Left ventricle myocardium inferior (tissue), 1 donor: ENCODE data around the gene GABRG3. TPM values are rescaled to one million over a fixed set of nuclear protein-coding genes. Genes with fewer than 3 reads are reported as not detected.

Experiments
- DNase-seq: peaks from one replicate; pipeline ENCODE4 v3.0.0-alpha.2; 2020
- H3K27ac ChIP-seq: fragments of 200-600 bp; replicated peaks from 2 replicates; pipeline ENCODE4 v1.8.0; 2021
- H3K27me3 ChIP-seq: fragments of 200-600 bp; 2 replicates; pipeline ENCODE4 v1.8.0; 2021; ENCODE audit warnings: low read depth
- H3K36me3 ChIP-seq: fragments of 200-600 bp; 2 replicates; pipeline ENCODE4 v1.8.0; 2021
- H3K4me1 ChIP-seq: fragments of 200-600 bp; 2 replicates; pipeline ENCODE4 v1.8.0; 2021
- H3K4me3 ChIP-seq: fragments of 200-600 bp; 2 replicates; pipeline ENCODE4 v1.8.0; 2021; ENCODE audit warnings: mild to moderate bottlenecking, moderate library complexity
- H3K9me3 ChIP-seq: fragments of 200-600 bp; replicated peaks from 2 replicates; pipeline ENCODE4 v1.8.0; 2021
- CTCF ChIP-seq: fragments of 200-600 bp; IDR thresholded peaks from 2 replicates; pipeline ENCODE4 v1.8.0; 2021; ENCODE audit warnings: antibody characterized with exemption, mild to moderate bottlenecking, borderline replicate concordance
- intact Hi-C: fragments of 100-400 bp; cut with micrococcal nuclease; formaldehyde crosslinking; loops from one replicate; pipeline ENCODE4 v1.11.0; 2022
- total RNA-seq: library from RNA; stranded (reverse); fragmentation: NEBNext Ultra II Directional; extraction: Animal tissue kit (Norgen Biotek cat#: 25700); gene quantifications from one replicate; pipeline ENCODE4 v1.2.1, GENCODE V29; 2021
- donor health status: DM: no; HTN: yes; CAD: no; lungs with severe emphysema.

Gene GABRG3
- total RNA-seq, 1 donor from 2014 or later, result not detected

- H3K36me3 ChIP-seq, result no peaks in the 10 kb centered on the region
- no peaks in the 10 kb centered on the region for H3K9me3 ChIP-seq
- H3K27ac ChIP-seq, result no peak overlapping the region
- intact Hi-C loops, result no loop called here
- H3K4me3 ChIP-seq, result no peak overlapping the region
- no peak for DNase-seq
- H3K4me1 ChIP-seq, result no peaks in the 10 kb centered on the region
- peaks cover 4% of the 10 kb centered on the region for H3K27me3 ChIP-seq
- TF ChIP-seq CTCF, result no peak
Measured at GRCh38 chr15:27237319-27237939, 266.4 kb downstream of the GABRG3 start.

GRCh38 chr15:27238209-27238608 lies 267.2 kb downstream of the GABRG3 start:
- intact Hi-C loops, result no loop called here
- H3K27ac ChIP-seq, result no peak overlapping the region
- no peak for DNase-seq
- TF ChIP-seq CTCF, result no peak
- no peaks in the 10 kb centered on the region for H3K36me3 ChIP-seq
- H3K4me1 ChIP-seq, result no peaks in the 10 kb centered on the region
- no peak overlapping the region for H3K4me3 ChIP-seq
- peaks cover 4% of the 10 kb centered on the region for H3K27me3 ChIP-seq
- no peaks in the 10 kb centered on the region for H3K9me3 ChIP-seq

- Histone ChIP-seq H3K27me3 (peaks cover 4% of the 10 kb centered on the region), H3K9me3 (no peaks in the 10 kb centered on the region), H3K4me1 (no peaks in the 10 kb centered on the region), H3K4me3 (no peak overlapping the region), H3K36me3 (no peaks in the 10 kb centered on the region), H3K27ac (no peak overlapping the region)
- no peak for DNase-seq
- intact Hi-C loops, result no loop called here
- no peak for TF ChIP-seq CTCF
Measured at GRCh38 chr15:27238707-27239423, 267.9 kb downstream of the GABRG3 start.

GRCh38 chr15:27241943-27242342 lies 271.0 kb downstream of the GABRG3 start:
- H3K9me3 ChIP-seq, result no peaks in the 10 kb centered on the region
- intact Hi-C loops, result no loop called here
- H3K27me3 ChIP-seq, result peaks cover 11% of the 10 kb centered on the region
- TF ChIP-seq CTCF, result no peak
- no peak overlapping the region for H3K4me3 ChIP-seq
- H3K27ac ChIP-seq, result no peak overlapping the region
- no peaks in the 10 kb centered on the region for H3K36me3 ChIP-seq
- no peaks in the 10 kb centered on the region for H3K4me1 ChIP-seq
- DNase-seq, result no peak

GRCh38 chr15:27244047-27244446 lies 273.1 kb downstream of the GABRG3 start:
- Histone ChIP-seq H3K27me3 (peaks cover 8% of the 10 kb centered on the region), H3K4me1 (no peaks in the 10 kb centered on the region), H3K27ac (no peak overlapping the region), H3K36me3 (no peaks in the 10 kb centered on the region), H3K9me3 (no peaks in the 10 kb centered on the region), H3K4me3 (no peak overlapping the region)
- no peak for TF ChIP-seq CTCF
- no peak for DNase-seq
- intact Hi-C loops, result no loop called here
